HepG2 (cell line): ENCODE results near the gene ARHGAP15. TPM values are rescaled to one million over a fixed set of nuclear protein-coding genes. Genes with fewer than 3 reads are reported as not detected.

Experiments used
- ATAC-seq: fragments of 200-7000 bp; cut with Tn5 transposase; 3 replicates; pipeline ENCODE4 v1.9.1; 2020; ENCODE audit warnings: mild to moderate bottlenecking, moderate library complexity
- BruUV-seq: library from RNA; stranded (reverse); fragments of 400-500 nt; replicated peaks from 2 replicates; lab custom pipeline; 2021; lab: Mats Ljungman, UMichigan
- CTCF ChIA-PET: fragments of 300-600 bp; formaldehyde crosslinking; extraction: SDS; loops from one replicate; lab custom pipeline; 2021; ENCODE audit warnings: low total read pairs, inconsistent platforms, low intra/inter-chr PET ratio; lab: Yijun Ruan, JAX
- POLR2A ChIA-PET: fragments of 350-600 bp; sonication (Branson Sonifier 250); formaldehyde crosslinking; loops from one replicate; lab custom pipeline; 2020; ENCODE audit warnings: antibody characterized with exemption, inconsistent platforms; lab: Yijun Ruan, JAX
- DNase-seq: peaks from one replicate; pipeline ENCODE4 v3.0.0-alpha.2; 2015; ENCODE audit warnings: low spot score
- FAIRE-seq: peaks from 3 replicates; lab custom pipeline; 2011; peaks lifted over from hg19 to GRCh38; lab: Jason Lieb, UNC
- H2AFZ ChIP-seq: one replicate; pipeline ENCODE4 v1.6.1; 2011; ENCODE audit warnings: low read length, inconsistent platforms
- H3K27ac ChIP-seq: fragments of 300-600 bp; 3 replicates; pipeline ENCODE4 v1.8.0; 2011; ENCODE audit warnings: mixed run types, mild to moderate bottlenecking, mixed read lengths, low read length, inconsistent platforms; ENCODE audit not compliant: insufficient read depth; ENCODE audit errors: extremely low read length
- H3K27me3 ChIP-seq, 2 experiments: fragments of 200-600 bp in 1 of 2; 2 replicates in 1 of 2; 3 replicates in 1 of 2; pipeline versions ENCODE4 v1.6.0 to v1.8.0; 2011; ENCODE audit warnings: low read length in 2 of 2, mild to moderate bottlenecking in 2 of 2, moderate library complexity in 2 of 2, inconsistent platforms in 1 of 2; ENCODE audit not compliant: insufficient read depth in 2 of 2, control insufficient read depth in 1 of 2
- H3K36me3 ChIP-seq, 2 experiments: fragments of 200-600 bp in 1 of 2; replicated peaks in 1 of 2; 2 replicates in 1 of 2; 3 replicates in 1 of 2; pipeline versions ENCODE4 v1.5.1 to v1.8.0; 2011; ENCODE audit warnings: low read length in 2 of 2, inconsistent platforms in 1 of 2; ENCODE audit not compliant: insufficient read depth in 2 of 2, control insufficient read depth in 1 of 2
- H3K4me1 ChIP-seq: 2 replicates; pipeline ENCODE4 v1.5.1; 2012; ENCODE audit warnings: low read length, inconsistent platforms; ENCODE audit not compliant: insufficient read depth
- H3K4me2 ChIP-seq: 2 replicates; pipeline ENCODE4 v1.6.0; 2011; ENCODE audit warnings: low read depth, low read length, inconsistent platforms
- H3K4me3 ChIP-seq, 3 experiments: fragments of 200-600 bp in 1 of 3; sonication (generic), shearing (Covaris generic) in 1 of 3; replicated peaks in 1 of 3; 2 replicates each; pipeline ENCODE4 v1.5.1; 2011 to 2016; ENCODE audit warnings: low read length in 3 of 3, inconsistent platforms in 2 of 3, low read depth in 2 of 3, mild to moderate bottlenecking in 2 of 3, control low read depth in 1 of 3, mixed read lengths in 1 of 3; ENCODE audit not compliant: insufficient read depth in 1 of 3
- H3K79me2 ChIP-seq: one replicate; pipeline ENCODE4 v1.6.1; 2011; ENCODE audit warnings: low read length, inconsistent platforms; ENCODE audit not compliant: insufficient read depth
- H3K9ac ChIP-seq: 2 replicates; pipeline ENCODE4 v1.6.0; 2011; ENCODE audit warnings: mild to moderate bottlenecking, low read depth, low read length, inconsistent platforms; ENCODE audit not compliant: insufficient read depth
- H3K9me3 ChIP-seq: 2 replicates; pipeline ENCODE4 v1.5.1; 2012; ENCODE audit warnings: mild to moderate bottlenecking, low read length
- H4K20me1 ChIP-seq: 2 replicates; pipeline ENCODE4 v1.6.0; 2011; ENCODE audit warnings: inconsistent platforms, mild to moderate bottlenecking, low read length, moderate library complexity; ENCODE audit not compliant: insufficient read depth
- HMG20B ChIP-seq: conservative IDR thresholded peaks from 2 replicates; pipeline ENCODE4 v1.6.1; 2016; ENCODE audit warnings: missing genetic modification reagents, missing compliant biosample characterization
- KAT8 ChIP-seq: IDR thresholded peaks from 2 replicates; pipeline ENCODE4 v1.6.1; 2016; ENCODE audit warnings: missing genetic modification reagents, missing compliant biosample characterization
- MAFK ChIP-seq, 2 experiments: IDR thresholded peaks in 1 of 2; conservative IDR thresholded peaks in 1 of 2; 2 replicates each; pipeline ENCODE4 v1.6.1; 2011; ENCODE audit warnings: improper control_type of control experiment in 2 of 2, low read length in 2 of 2
- MYC ChIP-seq: sonication (generic); formaldehyde crosslinking; IDR thresholded peaks from 2 replicates; pipeline ENCODE4 v1.9.0; 2021; ENCODE audit warnings: missing genetic modification reagents, borderline replicate concordance
- MZF1 ChIP-seq: sonication (generic); formaldehyde crosslinking; IDR thresholded peaks from 2 replicates; pipeline ENCODE4 v1.8.1; 2023; ENCODE audit warnings: mild to moderate bottlenecking, missing genetic modification reagents, borderline replicate concordance
- STAT6 ChIP-seq: sonication (generic); formaldehyde crosslinking; IDR thresholded peaks from 2 replicates; pipeline ENCODE4 v1.4.0; 2020; ENCODE audit warnings: missing genetic modification reagents, mild to moderate bottlenecking, borderline replicate concordance
- WIZ ChIP-seq: sonication (generic); formaldehyde crosslinking; IDR thresholded peaks from 2 replicates; pipeline ENCODE4 v1.5.1; 2020; ENCODE audit warnings: mild to moderate bottlenecking, missing genetic modification reagents
- ZBTB14 ChIP-seq: sonication (generic); formaldehyde crosslinking; IDR thresholded peaks from 2 replicates; pipeline ENCODE4 v1.4.0; 2020; ENCODE audit warnings: missing genetic modification reagents
- ZNF256 ChIP-seq: sonication (generic); formaldehyde crosslinking; conservative IDR thresholded peaks from 2 replicates; pipeline ENCODE4 v1.4.0; 2020; ENCODE audit warnings: missing genetic modification reagents
- ZNF33B ChIP-seq: sonication (generic); formaldehyde crosslinking; IDR thresholded peaks from 2 replicates; pipeline ENCODE4 v1.5.1; 2020; ENCODE audit warnings: mild to moderate bottlenecking, missing genetic modification reagents
- ZNF75D ChIP-seq: sonication (generic); formaldehyde crosslinking; IDR thresholded peaks from 2 replicates; pipeline ENCODE4 v1.8.1; 2023; ENCODE audit warnings: missing genetic modification reagents, mild to moderate bottlenecking, borderline replicate concordance
- in situ Hi-C: cut with HindIII; loops from 2 replicates; pipeline ENCODE4 v1.10.0; 2017; ENCODE audit warnings: low pct_unique_long_range_greater_than_20kb; ENCODE audit not compliant: extremely low pct_ligation_motif_present
- intact Hi-C: fragments of 100-400 bp; cut with micrococcal nuclease; formaldehyde crosslinking; loops from one replicate; pipeline ENCODE4 v1.10.0; 2022; ENCODE audit not compliant: unreplicated experiment
- polyA plus RNA-seq, 8 experiments: library from polyadenylated mRNA; depleted of rRNA in 3 of 8; stranded (reverse) in 7 of 8; unstranded in 1 of 8; fragments of >200 nt; fragmentation: Illumina TruSeq in 4 of 8; extraction: Trizol in 4 of 8; gene quantifications; 2 replicates each; pipeline versions ENCODE4 v1.2.1 to v1.2.3, GENCODE V29; 2011 to 2016; ENCODE audit warnings: low read depth in 4 of 8, missing spikeins in 1 of 8, mixed read lengths in 1 of 8; ENCODE audit not compliant: insufficient read depth in 1 of 8
- total RNA-seq, 5 experiments: library from RNA; depleted of rRNA; stranded (reverse); fragments of >200 nt; fragmentation: Illumina TruSeq; extraction: Trizol; gene quantifications; 2 replicates each; pipeline ENCODE4 v1.2.3, GENCODE V29; 2016; ENCODE audit warnings: low read depth in 1 of 5

ARHGAP15 gene
- total and polyA plus RNA-seq, 2 of the 13 experiments (the other 11 are each of a cell fraction or from before 2014, with no cell fraction given), result 0.04 TPM; not detected in 1

DNA sequence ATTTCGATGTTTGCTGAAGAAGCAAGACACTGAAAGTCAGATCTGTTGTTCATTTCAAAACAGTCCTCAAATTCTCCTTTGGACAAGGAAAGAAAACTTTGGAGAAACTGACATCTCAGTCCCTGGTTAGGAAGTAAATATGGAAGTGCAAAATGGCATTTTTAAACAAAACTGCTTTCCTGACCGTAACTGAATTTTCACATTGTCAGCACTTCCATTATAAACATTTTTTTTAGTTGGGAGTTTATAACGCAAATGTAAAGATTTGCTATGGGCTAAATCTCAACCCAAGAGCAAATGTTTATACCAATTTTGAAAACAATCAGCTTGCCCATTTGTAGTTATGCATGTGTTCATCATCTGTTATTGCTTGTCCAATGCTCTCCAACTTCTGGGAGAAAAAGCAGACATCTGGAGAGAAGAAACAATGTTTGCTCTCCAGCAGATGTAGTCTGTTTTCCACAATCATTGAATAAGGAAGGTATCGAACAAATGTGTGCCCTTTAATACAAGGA, 520.1 kb downstream of the ARHGAP15 start (continued):
- TF ChIP-seq STAT6 (CRISPR knock-in tag) (no peak), HMG20B (no peak), MAFK (conservative IDR thresholded peaks at IDR 0.05 in 1 of 2, IDR thresholded peaks at IDR 0.05 in 1 of 2; ENCODE audit: low read length in 2 of 2) (peak; percentile 70 to 85), KAT8 (CRISPR knock-in tag) (no peak)

GRCh38 chr2:143652692-143653091, 523.5 kb downstream of the ARHGAP15 start:
- POLR2A ChIA-PET, result no interaction called here
- Histone ChIP-seq H3K27me3 (no peaks in the 10 kb centered on the region; a peak in 1 of 5 replicates), H2AFZ (no peak overlapping the region), H3K79me2 (no peaks in the 10 kb centered on the region), H3K4me1 (no peaks in the 10 kb centered on the region), H3K36me3 (no peaks in the 10 kb centered on the region), H3K4me3 (no peak overlapping the region), H3K4me2 (no peak overlapping the region), H3K27ac (no peak overlapping the region), H4K20me1 (no peaks in the 10 kb centered on the region), H3K9ac (no peak overlapping the region), H3K9me3 (peaks cover 27% of the 10 kb centered on the region)
- intact Hi-C loops, result no loop called here
- CTCF ChIA-PET, result no interaction called here
- ATAC-seq, result no peak
- no TSS peak for BruUV-seq
- in situ Hi-C loops, result no loop called here
- FAIRE-seq, result no peak
- no peak for DNase-seq
- TF ChIP-seq ZNF256 (CRISPR knock-in tag) (no peak), ZNF33B (no peak), MYC (CRISPR knock-in tag) (no peak), MZF1 (CRISPR knock-in tag) (no peak), ZNF75D (no peak), WIZ (CRISPR knock-in tag) (no peak), ZBTB14 (no peak)
